Upper lobe of right lung (tissue), 1 donor: ENCODE data around the gene ABCC3. TPM values are rescaled to one million over a fixed set of nuclear protein-coding genes. Genes with fewer than 3 reads are reported as not detected.

Source experiments
- ATAC-seq: fragments of 200-7000 bp; cut with Tn5 transposase; one replicate; pipeline ENCODE4 v1.9.1; 2020; ENCODE audit warnings: mild to moderate bottlenecking, moderate library complexity
- DNase-seq: peaks from one replicate; pipeline ENCODE4 v3.0.0-alpha.2; 2020
- H3K27ac ChIP-seq: fragments of 200-600 bp; one replicate; pipeline ENCODE4 v1.8.0; 2022
- H3K27me3 ChIP-seq: fragments of 200-600 bp; one replicate; pipeline ENCODE4 v1.8.0; 2022; ENCODE audit warnings: mild to moderate bottlenecking
- H3K36me3 ChIP-seq: fragments of 200-600 bp; one replicate; pipeline ENCODE4 v1.8.0; 2022
- H3K4me1 ChIP-seq: fragments of 200-600 bp; one replicate; pipeline ENCODE4 v1.8.0; 2022
- H3K4me3 ChIP-seq: fragments of 200-600 bp; one replicate; pipeline ENCODE4 v1.8.0; 2022; ENCODE audit warnings: mild to moderate bottlenecking
- H3K9me3 ChIP-seq: fragments of 200-600 bp; one replicate; pipeline ENCODE4 v1.8.0; 2022
- CTCF ChIP-seq: fragments of 200-600 bp; IDR thresholded peaks from one replicate; pipeline ENCODE4 v1.8.0; 2022; ENCODE audit warnings: antibody characterized with exemption
- intact Hi-C: fragments of 100-400 bp; cut with DNase I; formaldehyde crosslinking; loops from one replicate; pipeline ENCODE4 v1.11.0; 2022
- total RNA-seq: library from RNA; stranded (reverse); fragmentation: NEBNext Ultra II Directional; extraction: Animal tissue kit (Norgen Biotek cat#: 25700); gene quantifications from one replicate; pipeline ENCODE4 v1.2.1, GENCODE V29; 2021
- donor health status: DM: no; HTN: yes; CAD: no; lungs with severe emphysema.

Gene ABCC3
- total RNA-seq, 1 donor from 2014 or later = 65.4 TPM

GRCh38 chr17:50710650-50711049, 76.0 kb downstream of the ABCC3 start:
- no peaks in the 10 kb centered on the region for H3K9me3 ChIP-seq

GRCh38 chr17:50712641-50713040, 78.0 kb downstream of the ABCC3 start:
- Histone ChIP-seq H3K27me3 (no peaks in the 10 kb centered on the region), H3K4me3 (no peak overlapping the region), H3K27ac (no peak overlapping the region), H3K36me3 (no peaks in the 10 kb centered on the region), H3K4me1 (peaks cover 18% of the 10 kb centered on the region), H3K9me3 (no peaks in the 10 kb centered on the region)
- no peak for ATAC-seq
- intact Hi-C loops = no loop called here
- TF ChIP-seq CTCF = no peak
- no peak for DNase-seq

More at GRCh38 chr17:50710650-50711049, 76.0 kb downstream of the ABCC3 start:
- intact Hi-C loops = no loop called here
- ATAC-seq (no peak), DNase-seq (no peak)
- Histone ChIP-seq H3K4me1 (peaks cover 25% of the 10 kb centered on the region), H3K36me3 (no peaks in the 10 kb centered on the region), H3K4me3 (no peak overlapping the region), H3K27me3 (no peaks in the 10 kb centered on the region), H3K27ac (no peak overlapping the region)
- TF ChIP-seq CTCF = no peak

- H3K4me1 ChIP-seq = no peaks in the 10 kb centered on the region
- no peak overlapping the region for H3K27ac ChIP-seq
- intact Hi-C loops = no loop called here
- H3K9me3 ChIP-seq = no peaks in the 10 kb centered on the region
- no peak overlapping the region for H3K4me3 ChIP-seq
- DNase-seq = no peak
- H3K36me3 ChIP-seq = no peaks in the 10 kb centered on the region
- no peak for ATAC-seq
- no peaks in the 10 kb centered on the region for H3K27me3 ChIP-seq
- TF ChIP-seq CTCF = no peak
Observed at GRCh38 chr17:50715471-50715870, 80.8 kb downstream of the ABCC3 start.

GRCh38 chr17:50719144-50719923, 84.7 kb downstream of the ABCC3 start, which contains the start of gene LUC7L3:
TSS of gene LUC7L3 (plus strand) at chr17:50719603. CDS start at chr17:50719733, 130 bp downstream.
- peak within 1 kb of the TSS; percentile 94 for H3K27ac ChIP-seq
- no peaks in the 10 kb centered on the region for H3K36me3 ChIP-seq
- H3K27me3 ChIP-seq = no peaks in the 10 kb centered on the region
- peak; percentile 99 for ATAC-seq
- DNase-seq = peak; percentile 97
- peak within 1 kb of the TSS; percentile 89 for H3K4me3 ChIP-seq
- H3K4me1 ChIP-seq = peaks cover 28% of the 10 kb centered on the region
- no peaks in the 10 kb centered on the region for H3K9me3 ChIP-seq
- intact Hi-C loops = no loop called here
- no peak for TF ChIP-seq CTCF

- DNase-seq (no peak), ATAC-seq (no peak)
- H3K27ac ChIP-seq = peak overlapping the region; percentile 94
- TF ChIP-seq CTCF = no peak
- intact Hi-C loops = no loop called here
- no peaks in the 10 kb centered on the region for H3K9me3 ChIP-seq
- H3K4me1 ChIP-seq = peaks cover 28% of the 10 kb centered on the region
- peak overlapping the region; percentile 89 for H3K4me3 ChIP-seq
- H3K27me3 ChIP-seq = no peaks in the 10 kb centered on the region
- H3K36me3 ChIP-seq = no peaks in the 10 kb centered on the region
Observed at GRCh38 chr17:50719924-50720794, 85.5 kb downstream of the ABCC3 start.
